ENCODE results near the gene TMEM250.

DNA sequence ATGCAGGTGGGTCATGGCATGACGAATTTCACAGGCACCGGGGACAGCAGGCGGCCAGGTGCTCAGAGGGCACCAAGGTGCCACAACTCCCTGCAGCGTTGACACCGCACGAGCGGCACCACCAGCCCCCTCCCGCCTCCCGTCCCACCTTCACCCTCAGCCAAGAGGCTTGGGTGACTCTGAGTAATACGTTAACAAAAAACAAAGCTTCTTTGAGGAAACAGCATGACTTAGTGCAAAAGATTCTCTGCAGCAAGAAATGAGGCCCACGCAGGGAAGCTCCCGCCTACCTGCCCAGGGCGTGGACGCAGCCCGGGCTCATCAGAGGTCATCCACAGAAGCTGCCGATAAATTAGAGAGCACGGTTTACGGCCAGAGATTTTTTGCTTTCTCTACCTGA is 4.1 kb downstream of the TMEM250 start:
- TF ChIP-seq, protein P1, sequence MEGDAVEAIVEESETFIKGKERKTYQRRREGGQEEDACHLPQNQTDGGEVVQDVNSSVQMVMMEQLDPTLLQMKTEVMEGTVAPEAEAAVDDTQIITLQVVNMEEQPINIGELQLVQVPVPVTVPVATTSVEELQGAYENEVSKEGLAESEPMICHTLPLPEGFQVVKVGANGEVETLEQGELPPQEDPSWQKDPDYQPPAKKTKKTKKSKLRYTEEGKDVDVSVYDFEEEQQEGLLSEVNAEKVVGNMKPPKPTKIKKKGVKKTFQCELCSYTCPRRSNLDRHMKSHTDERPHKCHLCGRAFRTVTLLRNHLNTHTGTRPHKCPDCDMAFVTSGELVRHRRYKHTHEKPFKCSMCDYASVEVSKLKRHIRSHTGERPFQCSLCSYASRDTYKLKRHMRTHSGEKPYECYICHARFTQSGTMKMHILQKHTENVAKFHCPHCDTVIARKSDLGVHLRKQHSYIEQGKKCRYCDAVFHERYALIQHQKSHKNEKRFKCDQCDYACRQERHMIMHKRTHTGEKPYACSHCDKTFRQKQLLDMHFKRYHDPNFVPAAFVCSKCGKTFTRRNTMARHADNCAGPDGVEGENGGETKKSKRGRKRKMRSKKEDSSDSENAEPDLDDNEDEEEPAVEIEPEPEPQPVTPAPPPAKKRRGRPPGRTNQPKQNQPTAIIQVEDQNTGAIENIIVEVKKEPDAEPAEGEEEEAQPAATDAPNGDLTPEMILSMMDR (IDR thresholded peaks at IDR 0.05) = no peak
- no peak for TF ChIP-seq POLR2A (IDR thresholded peaks at IDR 0.05)

Measured in testis (tissue), 2 donors.